Progenitor cell of endocrine pancreas (in vitro differentiated cells): ENCODE results near the gene ANGEL1. TPM values are rescaled to one million over a fixed set of nuclear protein-coding genes. Genes with fewer than 3 reads are reported as not detected.

Experiments used
- DNase-seq: peaks from one replicate; pipeline ENCODE4 v3.0.0; 2021; ENCODE audit warnings: low spot score; ENCODE audit not compliant: unreplicated experiment
- H3K27ac Mint-ChIP-seq: 2 replicates; pipeline ENCODE4 v1.8.0; 2021; ENCODE audit warnings: mild to moderate bottlenecking, moderate library complexity, mixed read lengths
- H3K27me3 Mint-ChIP-seq: 2 replicates; pipeline ENCODE4 v1.8.0; 2021; ENCODE audit warnings: mixed read lengths
- H3K36me3 Mint-ChIP-seq: 2 replicates; pipeline ENCODE4 v1.8.0; 2022; ENCODE audit warnings: mixed read lengths; ENCODE audit not compliant: insufficient read depth
- H3K4me1 Mint-ChIP-seq: 2 replicates; pipeline ENCODE4 v1.8.0; 2021; ENCODE audit warnings: low read depth, mixed read lengths
- H3K4me3 Mint-ChIP-seq: 2 replicates; pipeline ENCODE4 v1.8.0; 2021; ENCODE audit warnings: low read depth, mild to moderate bottlenecking, moderate library complexity, mixed read lengths
- H3K9me3 Mint-ChIP-seq: 2 replicates; pipeline ENCODE4 v1.8.0; 2021; ENCODE audit warnings: low read depth, mixed read lengths
- total RNA-seq: library from RNA; stranded (reverse); gene quantifications from 2 replicates; pipeline ENCODE4 v1.2.1, GENCODE V29; 2021
- TF ChIP-seq, protein P1 (sequence below): fragments of 200-600 bp; sonication (generic); IDR thresholded peaks from one replicate; pipeline ENCODE4 v1.5.0; 2021; ENCODE audit warnings: antibody characterized with exemption, mild to moderate bottlenecking; ENCODE audit not compliant: unreplicated experiment

Gene ANGEL1
- total RNA-seq, 1 donor from 2014 or later: 129 TPM

DNA sequence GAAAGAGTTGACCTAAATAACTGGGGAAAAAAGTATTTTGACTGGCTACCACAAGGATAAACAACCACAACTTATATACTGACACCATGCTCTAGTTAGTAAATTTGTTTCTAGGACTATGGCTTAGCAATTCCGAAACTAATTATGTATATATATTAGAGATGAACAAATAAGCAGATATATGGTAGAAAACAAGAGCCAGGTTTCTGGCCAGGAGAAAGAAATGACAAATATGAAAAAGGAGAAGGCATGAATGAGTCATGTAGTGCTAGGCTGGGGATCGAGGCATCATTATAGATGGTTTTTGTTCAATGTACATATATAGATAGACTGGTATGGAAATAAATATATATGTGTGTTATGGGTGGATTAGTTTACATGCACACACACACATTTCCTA is 8.0 kb upstream of the ANGEL1 start:
- TF ChIP-seq, protein P1, sequence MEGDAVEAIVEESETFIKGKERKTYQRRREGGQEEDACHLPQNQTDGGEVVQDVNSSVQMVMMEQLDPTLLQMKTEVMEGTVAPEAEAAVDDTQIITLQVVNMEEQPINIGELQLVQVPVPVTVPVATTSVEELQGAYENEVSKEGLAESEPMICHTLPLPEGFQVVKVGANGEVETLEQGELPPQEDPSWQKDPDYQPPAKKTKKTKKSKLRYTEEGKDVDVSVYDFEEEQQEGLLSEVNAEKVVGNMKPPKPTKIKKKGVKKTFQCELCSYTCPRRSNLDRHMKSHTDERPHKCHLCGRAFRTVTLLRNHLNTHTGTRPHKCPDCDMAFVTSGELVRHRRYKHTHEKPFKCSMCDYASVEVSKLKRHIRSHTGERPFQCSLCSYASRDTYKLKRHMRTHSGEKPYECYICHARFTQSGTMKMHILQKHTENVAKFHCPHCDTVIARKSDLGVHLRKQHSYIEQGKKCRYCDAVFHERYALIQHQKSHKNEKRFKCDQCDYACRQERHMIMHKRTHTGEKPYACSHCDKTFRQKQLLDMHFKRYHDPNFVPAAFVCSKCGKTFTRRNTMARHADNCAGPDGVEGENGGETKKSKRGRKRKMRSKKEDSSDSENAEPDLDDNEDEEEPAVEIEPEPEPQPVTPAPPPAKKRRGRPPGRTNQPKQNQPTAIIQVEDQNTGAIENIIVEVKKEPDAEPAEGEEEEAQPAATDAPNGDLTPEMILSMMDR: no peak

DNA sequence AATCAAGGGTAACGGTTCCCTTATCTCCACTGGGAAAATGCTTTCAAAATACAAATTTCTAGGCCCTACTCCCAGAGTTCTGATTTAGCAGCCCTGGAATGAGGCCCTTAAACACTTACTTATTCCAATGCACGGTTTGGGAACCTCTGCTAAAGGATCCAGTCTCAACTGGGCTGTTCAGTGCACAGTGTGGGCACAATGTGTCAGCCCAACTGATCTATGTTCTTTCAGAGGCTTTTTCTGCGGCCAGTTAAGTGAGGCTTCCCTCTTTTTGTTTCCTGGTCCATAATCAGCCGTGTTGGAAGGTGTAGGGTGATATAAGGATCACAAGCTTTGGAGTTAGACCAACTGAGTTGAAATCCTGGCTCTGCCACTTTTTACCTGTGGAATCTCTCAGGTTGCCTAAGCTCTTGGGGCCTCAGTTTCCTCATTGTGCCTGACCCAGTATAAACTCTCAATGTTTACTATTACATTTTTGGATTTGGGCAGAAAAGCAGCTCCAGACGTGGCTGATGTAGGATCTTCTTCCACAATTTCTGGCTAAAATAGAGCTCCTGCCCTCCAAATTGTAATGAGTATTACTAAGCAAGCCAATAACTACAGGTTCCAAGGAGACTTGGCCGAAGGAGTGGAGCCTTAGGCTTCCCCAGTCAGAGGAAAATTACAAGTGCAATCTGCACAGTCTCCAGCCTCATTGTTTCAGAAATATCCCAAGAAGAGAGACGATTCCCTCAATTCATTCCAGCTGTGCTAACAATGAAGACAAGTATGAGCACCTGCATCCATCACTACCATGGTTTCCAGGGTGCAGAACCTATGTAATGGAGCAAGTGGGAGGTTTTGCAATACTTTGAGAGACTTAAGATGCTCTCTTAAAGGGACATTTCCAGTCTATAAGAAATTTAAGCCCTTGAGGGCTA is 2.3 kb upstream of the ANGEL1 start:
- Mint-ChIP-seq H3K4me1 (peaks cover 21% of the 10 kb centered on the region), H3K27me3 (no peaks in the 10 kb centered on the region), H3K9me3 (no peaks in the 10 kb centered on the region), H3K4me3 (no peak overlapping the region), H3K27ac (no peak overlapping the region), H3K36me3 (no peaks in the 10 kb centered on the region)
- DNase-seq: no peak
- TF ChIP-seq, protein P1: no peak

More for the DNA sequence above, 8.0 kb upstream of the ANGEL1 start:
- H3K4me1 Mint-ChIP-seq: no peaks in the 10 kb centered on the region
- H3K27me3 Mint-ChIP-seq: no peaks in the 10 kb centered on the region
- H3K4me3 Mint-ChIP-seq: no peak overlapping the region
- H3K9me3 Mint-ChIP-seq: peaks cover 3% of the 10 kb centered on the region
- H3K36me3 Mint-ChIP-seq: peaks cover 5% of the 10 kb centered on the region
- no peak overlapping the region for H3K27ac Mint-ChIP-seq
- no peak for DNase-seq

DNA sequence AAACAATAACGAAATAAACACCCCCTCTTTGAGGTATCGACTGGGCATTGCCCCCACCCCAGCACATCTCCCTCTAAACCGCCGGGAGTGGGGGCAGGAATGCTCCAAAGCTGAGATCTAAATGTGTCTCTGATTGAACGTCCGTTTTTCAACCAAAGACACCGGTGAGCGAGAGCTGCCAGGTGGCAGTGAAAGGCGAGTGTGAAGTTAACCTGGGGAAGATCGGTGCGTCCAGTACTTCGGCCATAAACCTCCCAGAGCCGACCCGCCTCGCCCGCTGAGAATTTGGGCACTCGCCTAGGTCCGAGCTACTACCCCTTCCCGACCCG is 625 bp downstream of the ANGEL1 start:
- H3K36me3 Mint-ChIP-seq: peaks cover 19% of the 10 kb centered on the region
- no peak for DNase-seq
- no peaks in the 10 kb centered on the region for H3K9me3 Mint-ChIP-seq
- H3K27ac Mint-ChIP-seq: peak overlapping the region; percentile 98
- H3K4me3 Mint-ChIP-seq: peak overlapping the region; percentile 98
- TF ChIP-seq, protein P1: no peak
- H3K27me3 Mint-ChIP-seq: no peaks in the 10 kb centered on the region
- peaks cover 31% of the 10 kb centered on the region for H3K4me1 Mint-ChIP-seq

DNA sequence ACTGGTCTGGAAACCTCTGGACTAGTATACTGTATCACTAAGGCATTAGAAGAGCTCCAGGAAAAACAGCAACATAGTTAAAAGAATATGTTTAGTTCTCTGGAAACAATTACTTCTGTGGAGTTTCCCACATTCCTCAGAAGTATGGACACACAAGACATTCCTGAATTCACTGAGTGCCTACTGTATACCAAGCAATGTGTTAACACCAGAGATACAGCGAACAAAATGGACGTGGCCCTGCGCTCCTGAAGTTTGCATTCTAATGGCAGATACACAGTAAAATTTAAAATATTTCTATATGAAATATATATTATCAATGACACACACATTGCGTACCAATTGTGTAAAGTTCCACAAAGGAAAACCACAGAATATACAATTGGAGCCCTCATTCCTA is 1.1 kb downstream of the ANGEL1 start:
- Mint-ChIP-seq H3K27ac (peak overlapping the region; percentile 98), H3K36me3 (peaks cover 20% of the 10 kb centered on the region), H3K9me3 (no peaks in the 10 kb centered on the region), H3K27me3 (no peaks in the 10 kb centered on the region), H3K4me1 (peaks cover 31% of the 10 kb centered on the region), H3K4me3 (peak overlapping the region; percentile 98)
- no peak for DNase-seq
- TF ChIP-seq, protein P1: no peak

DNA sequence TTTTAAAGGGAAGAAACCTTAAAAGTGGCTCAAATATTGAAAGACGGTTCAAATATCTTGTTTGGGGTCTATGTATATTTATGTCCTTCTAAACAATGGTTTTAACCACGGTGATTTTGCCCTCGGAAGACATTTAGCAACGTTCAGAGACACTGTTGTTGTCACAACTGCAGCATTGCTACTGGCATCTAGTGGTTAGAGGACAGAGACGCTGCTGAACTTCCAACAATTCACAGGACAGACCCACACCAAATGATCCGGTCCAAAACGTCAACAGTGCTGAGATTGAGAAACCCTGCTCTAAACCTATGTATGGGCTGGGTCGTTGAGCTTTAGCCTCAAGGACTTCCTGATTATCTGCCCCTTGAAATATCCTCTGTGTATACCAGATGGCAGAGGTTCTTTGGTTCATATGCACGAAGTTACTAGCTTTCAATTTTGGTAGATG is 1.7 kb downstream of the ANGEL1 start:
- H3K27ac Mint-ChIP-seq: peak overlapping the region; percentile 56
- no peaks in the 10 kb centered on the region for H3K27me3 Mint-ChIP-seq
- H3K9me3 Mint-ChIP-seq: no peaks in the 10 kb centered on the region
- H3K4me1 Mint-ChIP-seq: peaks cover 31% of the 10 kb centered on the region
- no peak for DNase-seq
- H3K4me3 Mint-ChIP-seq: peak overlapping the region; percentile 98
- TF ChIP-seq, protein P1: peak; percentile 36
- H3K36me3 Mint-ChIP-seq: peaks cover 23% of the 10 kb centered on the region
